GM18858 (cell line): Measurements from ENCODE around the gene EPHA1.
A peak's percentile ranks its signal among the peaks of the same experiment; 100 is the strongest.

Experiments used
- ATAC-seq: cut with Tn5 transposase; IDR thresholded peaks from one replicate; pipeline ENCODE4 v1.9.1; 2021; ENCODE audit not compliant: unreplicated experiment

The EPHA1 gene

DNA sequence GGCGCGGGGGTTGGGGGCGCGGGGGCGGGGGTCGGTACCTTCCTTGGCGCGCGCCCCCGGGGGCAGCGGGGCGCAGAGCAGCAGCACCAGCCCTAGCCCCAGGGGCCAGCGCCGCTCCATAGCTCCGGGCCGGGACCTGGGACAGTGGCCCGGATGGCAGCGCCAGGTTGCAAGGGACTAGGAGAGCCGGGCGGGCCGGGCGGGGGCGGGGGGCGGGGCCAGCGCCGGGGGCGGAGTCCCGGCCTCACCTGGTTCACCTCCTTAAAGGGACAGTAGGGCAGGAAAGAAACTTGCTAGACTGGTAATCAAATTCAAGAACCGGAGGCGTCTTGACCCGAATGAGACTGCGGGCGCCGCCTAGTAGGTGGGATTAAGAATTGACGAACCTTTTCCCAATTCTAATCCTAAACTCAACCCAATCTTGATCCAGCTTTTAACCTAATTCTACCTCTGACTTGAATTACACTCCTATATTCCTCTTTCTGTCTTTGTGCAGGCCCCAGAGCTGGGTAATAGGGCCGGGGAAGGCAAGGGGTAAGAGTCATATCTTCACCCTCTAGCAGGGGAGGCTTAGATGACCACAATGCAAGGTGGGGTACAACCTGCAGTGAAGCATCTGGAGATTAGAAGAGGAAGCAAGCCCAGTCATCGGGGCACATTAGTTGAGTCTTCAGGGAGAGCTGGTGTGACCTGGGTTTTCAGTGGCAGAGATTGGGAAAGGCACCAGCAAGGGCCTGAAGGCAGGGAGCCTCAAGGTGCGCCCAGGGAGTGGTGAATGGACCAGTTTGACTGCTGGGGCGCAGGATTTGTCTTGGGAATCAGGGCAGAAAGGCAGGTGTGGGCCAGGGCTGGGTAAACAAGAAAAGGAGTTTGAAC lies at the start of gene EPHA1:
TSS of gene EPHA1 (minus strand) at position 171 of the 876 bp plus-strand sequence. CDS start at position 120, 51 bp downstream.
- no peak for ATAC-seq

DNA sequence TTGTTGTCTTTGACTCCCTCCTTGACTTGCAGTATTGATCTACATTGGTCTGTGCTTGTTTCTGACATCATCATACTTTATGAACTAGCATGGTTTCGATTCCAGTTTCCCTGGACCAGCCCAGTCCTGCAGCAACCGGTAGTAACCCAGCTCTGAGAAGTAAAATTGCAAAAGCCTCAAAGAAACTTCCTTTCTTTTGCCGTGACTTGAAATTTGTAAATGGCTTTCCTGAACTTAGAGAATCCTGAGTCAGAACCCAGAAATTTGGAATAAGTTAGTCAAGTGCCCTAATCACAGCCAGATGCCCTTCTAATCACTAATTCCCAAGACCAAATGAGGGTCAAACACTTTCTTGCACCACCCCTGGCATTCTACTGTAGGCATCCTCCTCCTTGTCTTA lies 49.6 kb upstream of the EPHA1 start:
- no peak for ATAC-seq

DNA sequence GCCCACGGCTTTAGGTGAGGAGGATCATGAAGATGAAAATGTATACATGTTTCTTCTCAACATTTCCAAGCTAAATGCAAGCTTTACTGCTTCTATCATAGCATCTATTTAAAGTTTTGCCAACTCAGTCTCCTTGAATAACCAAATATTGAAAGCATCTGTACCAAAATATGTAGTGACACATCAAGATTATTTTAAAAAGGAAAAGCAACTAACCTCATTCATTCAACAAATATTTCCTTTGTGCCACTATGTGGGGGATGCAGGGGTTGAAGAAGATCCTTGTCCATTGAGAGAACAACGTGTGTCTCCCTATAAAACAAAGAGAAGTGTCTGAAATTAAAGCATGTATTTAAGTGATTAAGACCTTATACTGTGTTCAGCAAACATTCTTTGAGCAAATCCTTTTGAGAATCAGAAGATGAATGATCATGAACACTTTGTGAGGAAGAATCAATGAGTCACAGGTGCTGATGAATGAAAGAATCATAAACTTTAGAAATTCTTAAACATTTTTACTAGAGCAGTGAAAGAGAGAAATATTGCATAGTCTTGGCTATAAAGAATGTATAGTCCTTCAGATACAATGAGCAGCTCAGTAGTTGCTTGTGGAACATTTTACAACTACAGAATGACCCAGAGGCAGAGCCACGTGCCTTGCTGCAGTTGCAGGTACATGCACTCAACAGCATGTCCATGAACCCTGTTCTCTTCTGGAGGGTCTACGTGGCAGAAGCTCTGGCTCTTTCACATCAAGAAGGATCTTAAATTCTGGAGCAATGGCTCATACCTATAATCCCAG lies 48.5 kb upstream of the EPHA1 start:
- no peak for ATAC-seq

DNA sequence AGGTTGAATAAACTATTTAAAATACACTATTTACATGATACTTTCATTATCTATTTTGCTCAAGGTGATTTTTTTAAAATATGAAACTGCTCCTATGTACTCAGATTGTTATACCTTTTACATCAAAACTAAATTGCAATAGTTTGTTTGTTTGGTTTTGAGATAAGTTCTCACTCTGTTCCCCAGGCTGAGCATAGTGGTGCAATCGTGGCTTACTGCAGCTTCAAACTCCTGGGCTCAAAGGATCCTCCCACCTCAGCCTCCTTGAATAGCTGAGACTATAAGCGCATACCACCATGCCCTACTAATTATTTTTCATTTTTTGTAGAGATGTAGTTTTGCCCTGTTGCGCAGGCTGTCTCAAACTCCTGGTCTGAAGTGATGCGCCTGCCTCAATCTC lies 47.3 kb upstream of the EPHA1 start:
- no peak for ATAC-seq

DNA sequence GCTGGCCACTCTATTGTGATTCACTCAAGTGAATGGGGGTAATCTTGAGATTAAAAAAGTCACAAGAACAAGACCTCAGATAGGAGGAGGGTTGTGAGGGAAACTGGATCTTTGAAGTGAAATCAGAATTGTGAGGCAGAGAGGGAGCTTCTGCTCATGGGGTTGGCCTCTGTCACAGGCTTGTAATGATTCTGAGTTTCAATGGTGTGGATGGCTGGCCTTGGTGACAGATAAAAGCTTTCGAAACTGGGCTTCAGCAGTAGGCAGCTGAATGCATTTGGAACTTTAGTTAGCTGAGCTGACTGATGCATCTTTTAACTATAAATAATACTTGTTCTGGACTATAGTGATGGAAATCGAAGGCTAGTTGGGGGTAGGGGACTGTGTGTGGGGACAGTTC lies 46.8 kb upstream of the EPHA1 start:
- no peak for ATAC-seq

DNA sequence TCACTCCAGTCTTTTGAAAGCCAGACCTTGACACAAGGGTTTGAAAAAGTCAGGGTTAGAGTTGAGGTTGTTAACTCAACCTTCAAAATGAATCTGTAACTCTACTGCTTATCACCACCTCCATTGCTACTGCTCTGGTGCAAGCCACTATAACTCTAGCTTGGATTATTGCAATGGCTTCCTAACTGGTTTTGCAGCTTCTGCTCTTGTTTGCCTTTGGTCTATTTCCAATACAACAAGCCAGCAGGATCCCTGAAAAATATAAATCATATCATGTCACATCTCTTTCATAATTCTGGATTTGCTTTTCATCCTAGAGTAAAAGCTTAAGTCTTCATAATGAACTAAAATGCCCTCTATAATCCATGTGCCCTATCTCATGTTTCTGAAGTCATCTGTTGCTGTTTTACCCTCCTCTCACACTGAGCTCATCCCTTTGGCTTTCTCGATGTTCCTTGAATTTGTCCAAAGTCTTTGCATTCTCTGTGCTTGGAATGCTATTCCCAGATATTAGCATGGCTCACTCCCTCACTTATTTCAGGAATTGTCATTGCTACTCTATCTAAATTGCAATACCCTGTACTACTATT lies 45.5 kb upstream of the EPHA1 start:
- no peak for ATAC-seq

DNA sequence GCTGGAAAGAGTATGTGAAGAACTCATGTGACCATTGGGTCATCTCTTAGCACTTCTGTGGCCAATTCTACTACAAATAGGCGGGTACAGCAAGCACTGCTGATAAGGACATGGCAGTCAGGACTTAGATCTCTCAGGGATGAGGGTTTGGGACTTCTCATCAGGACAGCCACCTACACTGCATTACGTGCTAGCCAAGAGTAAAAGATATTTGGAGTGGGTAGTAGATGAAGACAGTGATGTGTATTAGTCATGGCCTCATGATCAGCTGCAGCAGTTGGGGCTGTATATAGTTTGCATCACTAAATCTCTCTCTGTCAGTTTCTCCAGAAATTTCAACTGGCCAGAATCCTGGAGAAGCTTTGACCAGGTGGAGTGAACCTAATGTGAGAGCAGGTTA lies 43.8 kb upstream of the EPHA1 start:
- no peak for ATAC-seq

DNA sequence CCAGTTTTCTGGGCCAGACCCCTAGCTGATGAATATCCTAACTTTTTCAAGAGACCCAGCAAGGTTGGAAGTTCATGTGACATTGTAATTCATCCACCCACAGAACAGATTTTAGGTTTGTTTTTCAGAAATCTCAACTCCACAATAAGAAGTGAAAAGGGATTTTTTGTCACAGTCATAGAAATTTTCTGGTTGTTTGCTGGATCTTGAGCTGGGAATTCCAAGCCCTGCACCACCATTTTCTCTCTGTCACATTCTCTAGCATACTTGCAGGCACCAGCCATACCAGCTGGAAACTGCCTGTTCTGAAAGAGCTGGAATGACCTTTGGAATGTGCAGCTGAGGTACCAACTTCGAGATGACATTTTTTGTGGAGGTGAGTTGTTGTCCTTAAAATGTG lies 43.1 kb upstream of the EPHA1 start:
- no peak for ATAC-seq

DNA sequence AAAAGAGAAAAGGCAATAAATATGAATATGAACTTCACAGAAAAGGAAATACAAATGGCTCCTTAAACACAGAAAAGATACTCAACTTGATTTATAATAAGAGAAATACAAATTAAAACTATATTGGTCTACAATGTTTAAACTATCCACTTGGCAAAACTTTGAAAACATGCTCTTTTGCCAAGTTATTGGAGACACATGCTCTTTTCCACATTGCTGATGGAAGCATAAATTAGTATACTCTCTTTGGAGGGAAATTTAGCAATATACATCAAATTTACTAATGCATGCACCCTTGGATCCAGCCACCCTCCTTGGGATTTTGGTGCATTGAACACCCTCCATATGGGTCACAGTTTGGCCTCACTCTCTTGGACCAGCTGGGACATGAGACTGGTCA lies 42.5 kb upstream of the EPHA1 start:
- ATAC-seq: no peak

DNA sequence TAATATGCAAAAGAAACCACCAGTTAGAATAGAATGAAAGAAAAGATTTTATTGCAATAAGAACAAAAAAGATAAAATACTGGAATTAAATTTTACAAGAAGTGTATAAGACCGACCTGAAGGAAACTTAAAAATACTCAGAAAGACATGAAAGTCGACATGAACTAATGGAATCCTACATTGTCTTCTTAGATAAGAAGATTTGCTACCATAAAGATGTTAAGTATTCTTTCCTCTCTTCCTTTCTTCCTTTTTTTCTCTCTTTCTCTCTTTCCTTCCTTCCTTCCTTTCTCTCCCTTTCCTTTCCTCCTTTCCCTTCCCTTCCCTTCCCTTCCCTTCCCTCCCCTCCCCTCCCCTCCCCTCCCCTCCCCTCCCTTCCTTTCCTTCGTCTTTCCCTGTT lies 41.1 kb upstream of the EPHA1 start:
- no peak for ATAC-seq

DNA sequence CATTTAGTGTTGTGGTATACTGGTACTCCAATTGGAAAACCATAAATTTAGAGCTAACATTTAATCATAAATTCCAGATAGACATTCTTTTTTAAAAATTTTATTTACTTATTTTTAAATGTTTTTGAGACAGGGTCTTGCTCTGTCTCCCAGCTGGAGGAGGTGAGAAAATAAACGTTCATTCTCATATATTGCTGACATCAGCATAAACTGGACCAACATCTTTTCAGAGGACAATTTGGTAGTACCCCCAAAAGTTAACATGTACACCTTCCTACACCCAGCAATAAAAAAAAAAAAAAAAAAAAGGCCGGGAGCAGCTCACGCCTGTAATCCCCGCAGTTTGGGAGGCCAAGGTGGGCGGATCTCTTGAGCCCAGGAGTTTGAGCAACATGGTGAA lies 39.8 kb upstream of the EPHA1 start:
- no peak for ATAC-seq

DNA sequence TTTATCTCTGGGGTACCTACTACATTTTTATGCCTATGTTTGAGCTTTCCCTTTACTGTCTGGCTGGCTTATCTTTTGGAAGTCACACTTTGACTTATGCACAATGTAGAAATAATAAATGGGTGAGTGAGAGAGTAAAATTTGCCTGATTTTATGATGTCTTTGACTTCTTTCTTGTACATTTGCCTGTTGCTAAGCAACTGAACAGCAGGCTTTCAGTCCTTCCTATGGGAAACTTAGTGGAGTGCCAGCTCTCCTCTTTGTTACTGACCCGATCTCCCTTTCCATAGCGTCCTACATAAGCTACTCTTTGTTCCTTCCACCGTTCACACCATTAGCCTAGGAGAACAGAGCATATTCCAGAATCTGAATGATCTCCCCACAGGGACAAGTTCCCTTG lies 38.8 kb upstream of the EPHA1 start:
- ATAC-seq: no peak

DNA sequence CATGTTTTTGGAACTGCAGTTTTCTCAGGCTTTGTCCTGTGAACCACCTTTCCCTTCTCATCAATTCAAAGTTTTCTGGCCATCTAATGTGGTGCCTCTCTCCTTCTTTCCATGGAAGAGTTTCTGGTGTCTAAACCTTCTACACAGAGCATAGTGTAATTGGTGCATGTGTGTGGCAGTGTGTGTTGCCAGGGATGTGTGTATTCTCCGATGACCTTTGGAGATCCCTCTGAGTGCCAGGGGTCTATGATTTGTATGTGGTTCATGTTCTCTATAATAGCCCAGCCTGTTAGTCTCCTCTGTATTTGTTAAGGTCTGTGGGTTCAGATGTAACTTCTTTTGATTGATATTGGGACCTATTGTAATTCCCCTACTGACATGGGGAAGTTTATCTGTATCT lies 36.1 kb upstream of the EPHA1 start:
- ATAC-seq: no peak

DNA sequence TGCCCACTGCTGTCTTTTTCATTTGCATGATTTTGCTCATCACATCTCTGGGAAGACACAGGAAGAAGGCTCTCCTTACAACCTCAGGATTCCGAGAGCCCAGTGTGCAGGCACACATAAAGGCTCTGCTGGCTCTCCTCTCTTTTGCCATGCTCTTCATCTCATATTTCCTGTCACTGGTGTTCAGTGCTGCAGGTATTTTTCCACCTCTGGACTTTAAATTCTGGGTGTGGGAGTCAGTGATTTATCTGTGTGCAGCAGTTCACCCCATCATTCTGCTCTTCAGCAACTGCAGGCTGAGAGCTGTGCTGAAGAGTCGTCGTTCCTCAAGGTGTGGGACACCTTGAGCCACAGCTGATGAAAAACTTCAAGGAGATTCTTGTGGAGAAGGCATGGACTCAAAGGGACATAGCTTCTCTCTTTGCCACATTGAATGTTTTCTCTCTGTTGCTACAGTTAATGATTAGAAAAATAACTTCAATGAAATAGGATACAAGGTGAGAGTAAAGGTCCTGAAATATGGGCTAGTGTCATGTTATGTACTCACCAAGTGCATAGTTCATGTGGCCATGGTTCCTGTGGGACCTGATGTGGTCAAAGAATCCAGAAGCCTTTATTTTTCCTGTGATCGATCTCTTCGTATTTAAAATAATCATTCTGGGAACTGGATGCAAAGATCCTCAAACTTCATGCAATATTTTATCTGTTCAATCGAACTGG lies 35.6 kb upstream of the EPHA1 start:
- no peak for ATAC-seq

DNA sequence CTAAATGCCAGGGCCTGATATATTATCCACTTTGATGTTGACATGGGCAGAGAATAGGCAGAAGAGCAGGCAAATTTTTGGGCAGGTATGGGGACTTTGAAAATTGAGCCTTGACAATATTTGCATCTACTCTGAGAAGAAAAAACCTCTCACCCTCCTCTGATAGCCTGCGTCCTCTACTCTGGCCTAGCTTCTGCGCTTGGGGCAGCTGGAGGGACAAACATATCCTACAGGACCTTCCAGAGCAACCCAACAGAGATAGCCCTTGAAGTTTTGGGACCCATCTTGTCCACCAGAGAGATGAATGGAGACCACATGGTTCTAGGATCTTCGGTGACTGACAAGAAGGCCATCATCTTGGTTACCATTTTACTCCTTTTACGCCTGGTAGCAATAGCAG lies 34.5 kb upstream of the EPHA1 start, which contains the start of gene TAS2R60:
TSS of gene TAS2R60 (plus strand) at position 301 of the 400 bp plus-strand sequence. CDS start at position 301, 0 bp downstream.
- no peak for ATAC-seq

DNA sequence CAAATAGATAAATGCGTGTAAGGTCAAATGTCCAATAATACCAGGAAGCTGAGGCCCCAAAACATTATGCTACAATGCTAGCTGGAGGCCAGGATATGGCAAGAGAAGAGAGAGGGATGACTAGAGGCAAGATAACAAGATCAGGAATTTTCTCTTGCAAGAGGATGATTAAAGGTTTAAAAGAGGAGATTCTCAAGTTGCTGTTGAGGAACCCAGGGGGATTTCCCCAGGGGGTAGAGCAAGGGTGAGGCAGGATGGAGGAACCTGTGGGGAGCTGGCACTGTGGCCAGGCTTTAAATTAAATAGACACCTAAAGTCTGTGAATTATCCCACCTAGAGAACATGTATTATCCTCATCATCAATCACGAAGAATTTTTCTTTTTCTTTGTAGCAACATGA lies 31.2 kb upstream of the EPHA1 start:
- ATAC-seq: no peak

DNA sequence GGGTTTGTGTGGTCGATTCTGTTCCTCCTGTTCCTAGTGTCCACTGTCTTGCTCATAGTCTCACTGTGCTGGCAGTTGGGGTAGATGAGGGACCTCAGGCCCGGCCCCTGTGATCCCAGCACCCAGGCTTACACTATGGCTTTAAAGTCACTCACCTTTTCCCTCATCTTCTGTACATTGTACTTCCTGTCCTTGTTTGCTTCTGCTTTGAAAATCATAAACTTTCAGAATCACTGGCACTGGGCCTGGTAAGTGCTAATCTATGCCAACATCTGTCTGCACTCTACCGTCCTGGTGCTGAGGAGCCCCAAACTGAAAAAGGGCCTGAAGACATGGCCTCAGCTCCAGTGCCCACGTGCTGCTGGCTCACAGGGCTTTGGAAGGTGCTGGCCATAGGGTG lies 28.9 kb upstream of the EPHA1 start:
- ATAC-seq: no peak

DNA sequence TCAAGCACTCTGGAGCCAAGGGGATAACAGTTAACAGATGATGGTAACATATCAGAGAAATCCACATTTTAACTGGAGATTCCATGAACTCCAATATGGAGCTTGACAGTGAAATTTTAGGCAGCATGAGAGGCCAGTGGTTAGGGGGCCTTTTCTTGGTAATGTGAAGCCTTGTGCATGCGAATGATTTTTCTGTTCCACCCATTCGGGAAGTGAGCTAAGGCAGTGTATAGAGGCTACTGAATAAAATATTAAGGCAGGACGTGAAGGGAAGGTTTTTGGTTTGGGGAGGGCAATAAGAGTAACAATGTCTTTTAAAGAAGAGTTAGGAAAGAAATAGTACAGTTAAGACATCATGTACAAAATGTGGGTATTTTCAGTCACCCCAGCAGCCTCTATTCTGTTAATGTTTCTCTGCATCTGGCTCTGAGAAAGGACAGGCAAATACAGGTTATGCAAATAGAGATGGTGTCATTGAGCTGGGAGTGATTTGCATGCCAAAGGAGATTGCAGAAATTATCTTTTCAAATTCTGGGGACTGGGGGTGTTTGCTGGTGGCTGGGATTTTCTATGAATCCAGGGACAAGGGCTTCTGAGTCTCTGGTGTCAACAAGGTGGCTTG lies 27.8 kb upstream of the EPHA1 start:
- ATAC-seq: peak; percentile 51

DNA sequence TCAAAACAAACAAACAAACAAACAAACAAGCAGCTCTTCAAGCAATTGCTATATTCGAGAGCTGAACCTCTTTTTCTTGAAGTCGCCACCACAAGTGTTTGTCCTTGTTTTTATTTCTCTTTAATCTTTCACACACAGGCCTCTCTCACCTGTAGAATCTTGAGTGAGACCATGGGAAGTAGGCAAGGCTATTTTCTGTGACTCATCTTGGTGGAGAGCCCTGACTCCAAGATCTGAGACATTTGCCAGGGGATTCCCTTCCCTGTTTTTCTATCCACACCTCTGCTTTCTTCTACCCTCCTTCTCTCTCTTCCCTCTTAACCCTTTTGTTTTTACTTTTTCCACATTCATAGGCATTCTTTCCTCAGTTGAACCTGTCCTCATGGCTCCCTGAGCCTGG lies 26.6 kb upstream of the EPHA1 start:
- no peak for ATAC-seq

DNA sequence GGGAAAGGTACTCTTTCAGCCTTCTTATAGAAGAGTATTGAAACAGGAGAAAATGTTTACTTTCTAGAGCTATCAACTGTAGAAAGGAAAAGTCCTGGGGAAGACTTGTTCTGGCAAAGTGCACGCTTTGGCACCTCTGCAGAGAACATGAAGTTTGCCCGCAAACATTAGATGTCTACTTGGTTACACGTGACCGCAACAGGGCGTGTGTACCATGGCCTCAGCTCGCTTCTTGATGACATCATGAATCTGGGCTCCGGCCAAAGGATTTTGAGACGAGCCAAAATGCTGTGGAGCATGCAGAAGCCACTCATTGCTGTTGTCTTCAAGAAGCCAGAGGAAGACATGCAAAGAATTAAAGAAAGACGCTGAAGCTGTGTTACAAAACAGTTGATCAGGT lies 26.0 kb upstream of the EPHA1 start:
- ATAC-seq: no peak

DNA sequence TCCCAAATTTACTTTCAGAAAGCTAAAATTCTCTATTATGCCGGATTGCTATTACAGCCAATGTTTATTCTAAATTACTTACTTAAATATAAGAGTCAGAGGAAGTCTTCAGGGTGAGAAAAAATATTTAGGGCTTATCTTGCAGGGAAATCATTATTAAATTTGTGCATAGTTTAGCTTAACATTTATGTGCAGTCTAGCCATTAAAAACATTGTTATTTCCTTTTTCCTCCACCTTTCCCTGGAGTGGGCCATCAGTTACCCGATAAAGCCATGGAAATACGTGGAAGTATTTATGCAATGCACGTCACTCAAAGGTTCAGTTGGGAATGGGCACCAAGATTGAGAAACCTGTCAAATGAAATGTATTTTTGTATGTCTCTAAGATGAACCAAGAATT lies 25.1 kb upstream of the EPHA1 start:
- ATAC-seq: no peak
